Parathyroid adenoma (tissue), 2 donors: ENCODE measurements around the gene SOAT1.
"Not testable (repeated sequence)": the region's sequence is repeated elsewhere in the genome, so short reads cannot be mapped to it uniquely, and the experiment has no call there.

ENCODE experiments used
- H2AFZ ChIP-seq: fragments of 300-600 bp; sonication (generic); one replicate; pipeline ENCODE4 v1.7.0; 2017; ENCODE audit warnings: antibody characterized with exemption, mild to moderate bottlenecking
- H3K27ac ChIP-seq: fragments of 300-600 bp; sonication (generic); one replicate; pipeline ENCODE4 v1.7.0; 2017
- H3K27me3 ChIP-seq: fragments of 300-600 bp; sonication (generic); one replicate; pipeline ENCODE4 v1.7.0; 2017; ENCODE audit warnings: low read length; ENCODE audit not compliant: control insufficient read depth, insufficient read depth
- H3K36me3 ChIP-seq: fragments of 300-600 bp; sonication (generic); one replicate; pipeline ENCODE4 v1.7.0; 2017; ENCODE audit warnings: low read length; ENCODE audit not compliant: control insufficient read depth, insufficient read depth
- H3K4me1 ChIP-seq: fragments of 300-600 bp; sonication (generic); one replicate; pipeline ENCODE4 v1.7.0; 2017; ENCODE audit warnings: control low read depth
- H3K4me2 ChIP-seq: fragments of 300-600 bp; sonication (generic); one replicate; pipeline ENCODE4 v1.7.0; 2017; ENCODE audit warnings: low read length
- H3K4me3 ChIP-seq: fragments of 300-600 bp; sonication (generic); one replicate; pipeline ENCODE4 v1.7.0; 2017; ENCODE audit warnings: low read depth, low read length
- H3K79me2 ChIP-seq: fragments of 300-600 bp; sonication (generic); one replicate; pipeline ENCODE4 v1.7.0; 2017; ENCODE audit warnings: control low read depth
- H3K9ac ChIP-seq: fragments of 300-600 bp; sonication (generic); one replicate; pipeline ENCODE4 v1.7.0; 2017; ENCODE audit warnings: mild to moderate bottlenecking
- H3K9me3 ChIP-seq: fragments of 300-600 bp; sonication (generic); one replicate; pipeline ENCODE4 v1.7.0; 2017; ENCODE audit warnings: low read length; ENCODE audit not compliant: control insufficient read depth
- TF ChIP-seq, protein P1 (sequence below): fragments of 300-600 bp; sonication (generic); IDR thresholded peaks from one replicate; pipeline ENCODE4 v1.7.0; 2017; ENCODE audit warnings: antibody characterized with exemption, mild to moderate bottlenecking
- donor health status: primary hyperparathyroidism.

Gene SOAT1

DNA sequence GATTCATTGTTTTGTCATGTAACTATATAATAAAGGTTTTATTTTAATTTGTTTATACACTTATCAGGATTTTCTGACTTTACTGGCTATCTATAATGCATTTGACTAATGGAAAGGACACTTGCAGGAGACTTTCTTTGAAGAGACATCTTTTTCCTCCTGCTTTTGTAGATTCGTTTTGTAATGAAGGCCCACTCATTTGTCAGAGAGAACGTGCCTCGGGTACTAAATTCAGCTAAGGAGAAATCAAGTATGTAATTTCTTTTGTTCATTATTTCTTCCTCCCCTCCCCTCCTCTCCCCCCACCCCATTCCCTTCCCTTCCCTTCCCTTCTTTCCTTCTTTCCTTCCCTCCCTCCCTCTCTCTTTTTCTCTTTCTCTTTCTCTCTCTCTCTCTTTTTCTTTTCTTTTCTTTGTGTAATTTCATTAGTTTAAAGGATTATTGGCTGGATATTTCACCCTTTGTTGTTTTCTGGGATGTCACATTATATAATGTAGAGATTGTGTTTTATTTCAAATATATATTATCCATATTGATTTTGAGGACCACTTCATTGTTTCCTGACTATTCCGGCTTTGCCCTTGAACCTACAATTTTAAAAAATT is 48.4 kb downstream of the SOAT1 start:
- Histone ChIP-seq H3K9ac (no peak overlapping the region), H3K36me3 (no peaks in the 10 kb centered on the region), H3K4me1 (no peaks in the 10 kb centered on the region), H3K27ac (no peak overlapping the region), H3K79me2 (no peaks in the 10 kb centered on the region), H2AFZ (no peak overlapping the region), H3K27me3 (no peaks in the 10 kb centered on the region), H3K9me3 (no peaks in the 10 kb centered on the region), H3K4me3 (no peak overlapping the region), H3K4me2 (no peak overlapping the region)
- TF ChIP-seq, protein P1, sequence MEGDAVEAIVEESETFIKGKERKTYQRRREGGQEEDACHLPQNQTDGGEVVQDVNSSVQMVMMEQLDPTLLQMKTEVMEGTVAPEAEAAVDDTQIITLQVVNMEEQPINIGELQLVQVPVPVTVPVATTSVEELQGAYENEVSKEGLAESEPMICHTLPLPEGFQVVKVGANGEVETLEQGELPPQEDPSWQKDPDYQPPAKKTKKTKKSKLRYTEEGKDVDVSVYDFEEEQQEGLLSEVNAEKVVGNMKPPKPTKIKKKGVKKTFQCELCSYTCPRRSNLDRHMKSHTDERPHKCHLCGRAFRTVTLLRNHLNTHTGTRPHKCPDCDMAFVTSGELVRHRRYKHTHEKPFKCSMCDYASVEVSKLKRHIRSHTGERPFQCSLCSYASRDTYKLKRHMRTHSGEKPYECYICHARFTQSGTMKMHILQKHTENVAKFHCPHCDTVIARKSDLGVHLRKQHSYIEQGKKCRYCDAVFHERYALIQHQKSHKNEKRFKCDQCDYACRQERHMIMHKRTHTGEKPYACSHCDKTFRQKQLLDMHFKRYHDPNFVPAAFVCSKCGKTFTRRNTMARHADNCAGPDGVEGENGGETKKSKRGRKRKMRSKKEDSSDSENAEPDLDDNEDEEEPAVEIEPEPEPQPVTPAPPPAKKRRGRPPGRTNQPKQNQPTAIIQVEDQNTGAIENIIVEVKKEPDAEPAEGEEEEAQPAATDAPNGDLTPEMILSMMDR: no peak

DNA sequence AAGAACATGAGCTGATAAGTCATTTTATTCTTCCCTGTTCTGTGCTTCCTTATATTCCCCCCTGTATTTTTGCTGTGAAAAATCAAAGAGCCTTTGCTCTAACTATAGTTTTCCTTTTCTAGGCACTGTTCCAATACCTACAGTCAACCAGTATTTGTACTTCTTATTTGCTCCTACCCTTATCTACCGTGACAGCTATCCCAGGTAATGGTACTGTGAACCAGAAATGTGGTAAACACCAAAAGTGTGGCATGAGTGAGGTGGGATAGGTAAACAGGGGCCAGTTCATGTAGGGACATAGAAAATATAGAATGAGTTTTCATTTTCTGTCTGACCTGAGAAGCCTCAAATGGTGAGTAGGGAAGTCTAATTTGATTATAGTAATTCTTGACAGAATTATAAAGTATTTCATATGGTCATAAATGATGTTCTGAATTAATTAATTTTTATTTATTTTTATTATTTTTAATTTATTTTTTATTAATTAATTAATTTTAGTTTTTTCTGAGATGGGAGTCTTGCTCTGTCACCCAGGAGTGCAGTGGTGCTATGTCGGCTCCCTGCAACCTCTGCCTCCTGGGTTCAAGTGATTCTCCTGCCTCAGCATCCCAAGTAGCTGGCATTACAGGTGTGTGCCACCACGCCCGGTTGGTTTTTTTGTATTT is 49.3 kb downstream of the SOAT1 start:
- no peaks in the 10 kb centered on the region for H3K36me3 ChIP-seq
- no peak overlapping the region for H3K27ac ChIP-seq
- no peaks in the 10 kb centered on the region for H3K4me1 ChIP-seq
- TF ChIP-seq, protein P1: no peak
- no peaks in the 10 kb centered on the region for H3K79me2 ChIP-seq
- H3K27me3 ChIP-seq: no peaks in the 10 kb centered on the region
- no peak overlapping the region for H3K4me3 ChIP-seq
- no peaks in the 10 kb centered on the region for H3K9me3 ChIP-seq
- H2AFZ ChIP-seq: no peak overlapping the region
- no peak overlapping the region for H3K4me2 ChIP-seq
- H3K9ac ChIP-seq: no peak overlapping the region

DNA sequence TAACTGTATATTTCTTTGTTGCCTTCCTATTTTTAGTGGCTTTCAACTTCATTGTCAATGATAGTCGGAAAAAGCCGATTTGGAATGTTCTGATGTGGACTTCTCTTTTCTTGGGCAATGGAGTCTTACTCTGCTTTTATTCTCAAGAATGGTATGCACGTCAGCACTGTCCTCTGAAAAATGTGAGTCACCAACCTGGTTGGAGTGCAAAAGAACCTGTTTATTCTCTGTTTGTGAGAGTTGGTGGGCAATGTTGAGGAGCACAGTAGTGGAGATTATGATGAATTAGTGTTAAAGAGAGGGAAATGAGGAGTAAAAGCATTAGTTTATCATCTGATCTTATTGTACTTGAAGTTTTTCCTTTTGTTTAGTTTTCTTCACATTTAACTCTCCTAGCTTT is 57.7 kb downstream of the SOAT1 start:
- Histone ChIP-seq H3K4me1 (no peaks in the 10 kb centered on the region), H3K4me3 (no peak overlapping the region), H2AFZ (no peak overlapping the region), H3K4me2 (no peak overlapping the region), H3K9ac (no peak overlapping the region), H3K79me2 (no peaks in the 10 kb centered on the region), H3K9me3 (no peaks in the 10 kb centered on the region), H3K27ac (no peak overlapping the region), H3K36me3 (no peaks in the 10 kb centered on the region), H3K27me3 (no peaks in the 10 kb centered on the region)
- TF ChIP-seq, protein P1: no peak

DNA sequence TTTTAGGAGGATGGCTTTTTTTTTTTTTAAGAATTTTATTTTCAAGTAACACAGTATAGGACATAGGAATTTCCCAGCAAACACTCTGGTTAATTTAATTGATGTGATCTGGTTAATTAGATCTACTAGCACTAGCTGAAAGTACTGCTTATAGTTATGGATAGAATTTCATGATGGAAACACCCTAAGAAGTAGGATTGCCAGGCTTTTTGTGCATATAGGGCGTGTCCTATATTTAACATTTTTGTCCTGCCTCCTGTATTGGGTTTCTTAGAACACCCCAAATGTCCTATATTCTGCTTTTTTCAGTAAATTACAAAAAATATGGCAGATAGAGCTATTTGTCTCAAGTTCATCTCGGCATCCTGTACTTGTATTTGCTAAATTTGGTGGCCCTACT is 58.6 kb downstream of the SOAT1 start:
- Histone ChIP-seq H3K36me3 (no peaks in the 10 kb centered on the region), H3K4me3 (no peak overlapping the region), H3K27me3 (no peaks in the 10 kb centered on the region), H3K9me3 (no peaks in the 10 kb centered on the region), H3K27ac (no peak overlapping the region), H3K4me2 (no peak overlapping the region), H2AFZ (no peak overlapping the region), H3K79me2 (no peaks in the 10 kb centered on the region), H3K9ac (no peak overlapping the region), H3K4me1 (no peaks in the 10 kb centered on the region)
- TF ChIP-seq, protein P1: no peak

DNA sequence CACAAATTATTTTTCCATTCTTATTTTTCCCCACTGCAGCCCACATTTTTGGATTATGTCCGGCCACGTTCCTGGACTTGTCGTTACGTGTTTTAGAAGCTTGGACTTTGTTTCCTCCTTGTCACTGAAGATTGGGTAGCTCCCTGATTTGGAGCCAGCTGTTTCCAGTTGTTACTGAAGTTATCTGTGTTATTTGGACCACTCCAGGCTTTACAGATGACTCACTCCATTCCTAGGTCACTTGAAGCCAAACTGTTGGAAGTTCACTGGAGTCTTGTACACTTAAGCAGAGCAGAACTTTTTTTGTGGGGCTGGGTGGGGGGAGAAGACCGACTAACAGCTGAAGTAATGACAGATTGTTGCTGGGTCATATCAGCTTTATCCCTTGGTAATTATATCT is 59.9 kb downstream of the SOAT1 start:
- H3K4me1 ChIP-seq: no peaks in the 10 kb centered on the region
- no peaks in the 10 kb centered on the region for H3K9me3 ChIP-seq
- H3K4me3 ChIP-seq: no peak overlapping the region
- H3K79me2 ChIP-seq: no peaks in the 10 kb centered on the region
- no peak overlapping the region for H3K27ac ChIP-seq
- no peaks in the 10 kb centered on the region for H3K36me3 ChIP-seq
- H3K4me2 ChIP-seq: no peak overlapping the region
- no peaks in the 10 kb centered on the region for H3K27me3 ChIP-seq
- H3K9ac ChIP-seq: no peak overlapping the region
- TF ChIP-seq, protein P1: no peak
- H2AFZ ChIP-seq: no peak overlapping the region

DNA sequence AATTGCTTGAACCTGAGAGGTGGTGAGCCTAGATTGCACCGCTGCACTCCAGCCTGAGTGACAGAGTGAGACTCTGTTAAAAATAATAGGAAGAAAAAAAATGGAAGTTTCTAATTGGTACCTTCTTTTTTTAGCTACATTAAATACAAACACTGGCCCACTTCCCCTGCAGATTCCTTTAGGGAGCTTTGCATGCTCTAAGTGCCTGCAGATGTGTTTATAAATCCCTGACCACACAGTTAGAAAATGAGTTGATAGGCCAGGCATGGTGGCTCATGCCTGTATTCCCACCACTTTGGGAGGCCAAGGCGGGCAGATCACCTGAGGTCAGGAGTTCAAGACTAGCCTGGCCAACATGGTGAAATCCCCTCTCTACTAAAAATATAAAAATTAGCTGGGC is 68.0 kb downstream of the SOAT1 start:
- not testable (repeated sequence) for H3K4me1 ChIP-seq, H3K9me3 ChIP-seq, H3K4me2 ChIP-seq, H3K4me3 ChIP-seq, H3K9ac ChIP-seq, H3K79me2 ChIP-seq, H3K36me3 ChIP-seq, H3K27me3 ChIP-seq, H3K27ac ChIP-seq, H2AFZ ChIP-seq
